K562 (cell line): ENCODE data around the gene HEG1.

Experiments used
- NFIC ChIP-seq: fragments of 450-650 bp; IDR thresholded peaks from 2 replicates; pipeline ENCODE4 v1.6.1; 2017; ENCODE audit warnings: mild to moderate bottlenecking, inconsistent platforms
- SIRT6 ChIP-seq: IDR thresholded peaks from one replicate; pipeline ENCODE4 v1.6.1; 2012; ENCODE audit warnings: low read depth, mild to moderate bottlenecking, control low read depth, inconsistent platforms, low read length, moderate library complexity
- TF ChIP-seq, protein P1 (sequence below): sonication (generic); formaldehyde crosslinking; IDR thresholded peaks from 2 replicates; pipeline ENCODE4 v1.9.0; 2022; ENCODE audit warnings: mild to moderate bottlenecking, missing genetic modification reagents
- TF ChIP-seq, protein P2 (sequence below), 2 experiments: fragments of 450-650 bp in 1 of 2; sonication (generic) in 1 of 2; formaldehyde crosslinking; conservative IDR thresholded peaks; 2 replicates each; pipeline versions ENCODE4 v1.4.0 to v1.8.1; 2020 to 2022; ENCODE audit warnings: mild to moderate bottlenecking in 1 of 2, missing genetic modification reagents in 1 of 2
- TF ChIP-seq, protein P3 (sequence below): sonication (generic); formaldehyde crosslinking; IDR thresholded peaks from 2 replicates; pipeline ENCODE4 v1.8.0; 2022; ENCODE audit warnings: mild to moderate bottlenecking, missing genetic modification reagents

DNA sequence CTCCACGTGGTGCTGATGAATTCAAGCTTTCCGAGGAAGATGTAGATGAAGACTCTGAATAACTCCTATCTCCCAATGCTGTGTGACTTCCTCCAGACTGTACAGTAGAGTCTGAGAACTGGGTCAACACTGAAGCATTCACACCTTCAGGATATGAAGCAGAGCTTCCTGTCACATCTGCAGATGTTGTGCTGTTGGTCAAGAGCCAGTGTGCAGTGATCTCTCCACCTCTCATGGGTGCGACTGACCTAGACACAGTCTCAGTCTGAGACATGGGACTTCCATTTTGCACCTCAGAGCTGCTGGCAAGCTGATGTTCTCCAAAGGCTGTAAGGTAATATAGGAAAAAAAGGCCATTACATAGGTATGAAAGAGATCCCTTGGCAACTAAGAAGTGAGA, 36.5 kb downstream of the HEG1 start:
- TF ChIP-seq, protein P1, sequence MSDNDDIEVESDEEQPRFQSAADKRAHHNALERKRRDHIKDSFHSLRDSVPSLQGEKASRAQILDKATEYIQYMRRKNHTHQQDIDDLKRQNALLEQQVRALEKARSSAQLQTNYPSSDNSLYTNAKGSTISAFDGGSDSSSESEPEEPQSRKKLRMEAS (CRISPR knock-in tag), result no peak
- TF ChIP-seq SIRT6, result no peak
- TF ChIP-seq, protein P2, sequence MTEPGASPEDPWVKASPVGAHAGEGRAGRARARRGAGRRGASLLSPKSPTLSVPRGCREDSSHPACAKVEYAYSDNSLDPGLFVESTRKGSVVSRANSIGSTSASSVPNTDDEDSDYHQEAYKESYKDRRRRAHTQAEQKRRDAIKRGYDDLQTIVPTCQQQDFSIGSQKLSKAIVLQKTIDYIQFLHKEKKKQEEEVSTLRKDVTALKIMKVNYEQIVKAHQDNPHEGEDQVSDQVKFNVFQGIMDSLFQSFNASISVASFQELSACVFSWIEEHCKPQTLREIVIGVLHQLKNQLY (CRISPR knock-in tag; conservative IDR thresholded peaks at IDR 0.05), result no peak
- TF ChIP-seq, protein P3, sequence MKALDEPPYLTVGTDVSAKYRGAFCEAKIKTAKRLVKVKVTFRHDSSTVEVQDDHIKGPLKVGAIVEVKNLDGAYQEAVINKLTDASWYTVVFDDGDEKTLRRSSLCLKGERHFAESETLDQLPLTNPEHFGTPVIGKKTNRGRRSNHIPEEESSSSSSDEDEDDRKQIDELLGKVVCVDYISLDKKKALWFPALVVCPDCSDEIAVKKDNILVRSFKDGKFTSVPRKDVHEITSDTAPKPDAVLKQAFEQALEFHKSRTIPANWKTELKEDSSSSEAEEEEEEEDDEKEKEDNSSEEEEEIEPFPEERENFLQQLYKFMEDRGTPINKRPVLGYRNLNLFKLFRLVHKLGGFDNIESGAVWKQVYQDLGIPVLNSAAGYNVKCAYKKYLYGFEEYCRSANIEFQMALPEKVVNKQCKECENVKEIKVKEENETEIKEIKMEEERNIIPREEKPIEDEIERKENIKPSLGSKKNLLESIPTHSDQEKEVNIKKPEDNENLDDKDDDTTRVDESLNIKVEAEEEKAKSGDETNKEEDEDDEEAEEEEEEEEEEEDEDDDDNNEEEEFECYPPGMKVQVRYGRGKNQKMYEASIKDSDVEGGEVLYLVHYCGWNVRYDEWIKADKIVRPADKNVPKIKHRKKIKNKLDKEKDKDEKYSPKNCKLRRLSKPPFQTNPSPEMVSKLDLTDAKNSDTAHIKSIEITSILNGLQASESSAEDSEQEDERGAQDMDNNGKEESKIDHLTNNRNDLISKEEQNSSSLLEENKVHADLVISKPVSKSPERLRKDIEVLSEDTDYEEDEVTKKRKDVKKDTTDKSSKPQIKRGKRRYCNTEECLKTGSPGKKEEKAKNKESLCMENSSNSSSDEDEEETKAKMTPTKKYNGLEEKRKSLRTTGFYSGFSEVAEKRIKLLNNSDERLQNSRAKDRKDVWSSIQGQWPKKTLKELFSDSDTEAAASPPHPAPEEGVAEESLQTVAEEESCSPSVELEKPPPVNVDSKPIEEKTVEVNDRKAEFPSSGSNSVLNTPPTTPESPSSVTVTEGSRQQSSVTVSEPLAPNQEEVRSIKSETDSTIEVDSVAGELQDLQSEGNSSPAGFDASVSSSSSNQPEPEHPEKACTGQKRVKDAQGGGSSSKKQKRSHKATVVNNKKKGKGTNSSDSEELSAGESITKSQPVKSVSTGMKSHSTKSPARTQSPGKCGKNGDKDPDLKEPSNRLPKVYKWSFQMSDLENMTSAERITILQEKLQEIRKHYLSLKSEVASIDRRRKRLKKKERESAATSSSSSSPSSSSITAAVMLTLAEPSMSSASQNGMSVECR, result no peak
- TF ChIP-seq NFIC, result no peak
